ENCODE measurements around the gene GOLGA8B.
"Not testable (repeated sequence)": the region's sequence is repeated elsewhere in the genome, so short reads cannot be mapped to it uniquely, and the experiment has no call there.

GOLGA8B gene

DNA sequence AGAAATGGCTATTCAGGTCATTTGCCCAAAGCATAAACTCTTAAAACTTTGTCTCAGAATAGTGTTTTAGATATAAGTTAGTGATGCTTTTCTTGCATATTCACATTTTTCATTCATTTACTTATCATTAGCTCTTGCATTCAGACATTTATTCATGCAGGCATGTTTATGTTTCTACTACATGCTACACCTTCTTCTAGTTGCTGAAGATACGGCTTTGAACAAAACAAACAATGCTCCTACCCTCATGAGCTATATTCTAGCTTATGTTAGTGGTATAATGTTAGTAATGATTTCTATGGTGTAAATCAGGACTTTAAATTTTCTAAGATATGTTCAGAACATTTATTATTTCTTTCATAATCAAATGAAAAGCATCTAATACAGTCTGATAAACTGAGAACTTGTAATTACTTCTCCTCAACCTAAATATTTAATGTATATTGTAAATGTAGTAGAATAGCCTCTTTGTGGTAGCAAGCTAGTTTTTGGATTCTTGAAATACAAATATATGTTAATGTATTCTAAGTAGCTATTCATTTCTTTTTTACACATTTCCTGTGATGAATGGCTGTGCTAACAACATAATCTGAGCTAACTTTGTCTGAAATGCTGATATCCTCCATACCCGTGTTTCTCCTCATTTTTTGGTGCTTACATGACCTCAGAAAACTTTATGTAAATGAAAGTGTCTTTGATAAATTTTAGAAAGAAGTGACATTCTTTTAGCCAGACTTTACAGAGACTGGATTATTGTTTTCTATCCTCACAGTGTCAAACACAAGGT is 15.5 kb upstream of the GOLGA8B start:
- no peak for DNase-seq (ENCODE audit: low read depth in 2 of 2)

DNA sequence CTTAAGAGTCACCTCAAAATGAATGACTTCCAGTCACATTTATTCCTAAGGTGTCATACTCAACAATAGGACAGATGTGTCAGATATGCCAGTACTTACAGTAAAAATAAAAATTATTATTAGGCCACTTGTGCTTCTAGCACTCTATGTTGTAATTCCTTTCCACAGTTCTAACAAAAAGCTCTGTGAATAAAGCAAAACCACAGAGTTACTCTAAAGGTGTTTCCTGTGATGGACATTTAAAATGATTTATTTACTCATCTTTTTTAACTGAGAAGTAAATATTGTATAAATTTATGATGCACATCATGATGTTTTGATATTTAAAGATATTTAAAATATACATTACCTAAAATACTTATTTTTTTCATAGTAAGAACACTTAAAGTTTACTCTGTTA is 13.9 kb upstream of the GOLGA8B start:
- DNase-seq (ENCODE audit: low read depth in 2 of 2), result no peak

DNA sequence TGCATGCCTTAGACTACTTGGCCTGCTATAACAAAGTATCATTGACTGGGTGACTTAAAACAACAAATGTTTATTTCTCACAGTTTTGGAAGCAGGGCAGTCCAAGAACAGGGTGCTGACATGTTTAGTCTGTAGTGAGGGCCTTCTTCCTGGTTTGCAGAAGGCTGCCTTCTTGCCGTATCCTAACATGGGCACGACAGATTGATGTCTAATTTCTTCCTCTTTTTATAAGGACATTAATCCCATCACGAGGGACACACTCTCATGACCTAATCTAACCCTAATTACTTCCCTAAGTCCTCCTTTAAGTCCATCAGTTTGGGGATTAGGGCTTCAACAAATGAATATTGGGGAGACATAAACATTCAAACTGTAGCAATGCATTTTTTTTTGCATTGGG is 10.9 kb upstream of the GOLGA8B start:
- DNase-seq (ENCODE audit: low read depth in 2 of 2), result no peak

DNA sequence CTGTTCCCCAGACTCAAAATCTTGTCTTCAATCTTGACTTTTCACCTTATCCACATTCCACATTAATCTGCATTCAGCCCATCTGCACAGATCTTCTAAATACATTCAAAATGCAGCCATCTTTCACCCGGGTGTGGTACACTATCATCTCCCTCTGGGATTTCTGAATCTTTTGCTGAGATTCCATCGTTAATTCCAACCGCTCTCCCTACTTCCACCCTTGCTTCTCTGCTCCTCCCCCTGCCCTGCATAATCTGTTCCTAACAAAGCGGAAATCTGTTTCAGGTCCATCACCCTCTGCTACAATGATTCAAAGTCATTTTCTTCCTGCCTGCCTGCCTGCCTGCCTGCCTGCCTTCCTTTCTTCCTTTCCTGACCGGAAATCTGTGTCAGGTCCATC is 7.9 kb upstream of the GOLGA8B start:
- DNase-seq (ENCODE audit: low read depth in 2 of 2), result no peak

DNA sequence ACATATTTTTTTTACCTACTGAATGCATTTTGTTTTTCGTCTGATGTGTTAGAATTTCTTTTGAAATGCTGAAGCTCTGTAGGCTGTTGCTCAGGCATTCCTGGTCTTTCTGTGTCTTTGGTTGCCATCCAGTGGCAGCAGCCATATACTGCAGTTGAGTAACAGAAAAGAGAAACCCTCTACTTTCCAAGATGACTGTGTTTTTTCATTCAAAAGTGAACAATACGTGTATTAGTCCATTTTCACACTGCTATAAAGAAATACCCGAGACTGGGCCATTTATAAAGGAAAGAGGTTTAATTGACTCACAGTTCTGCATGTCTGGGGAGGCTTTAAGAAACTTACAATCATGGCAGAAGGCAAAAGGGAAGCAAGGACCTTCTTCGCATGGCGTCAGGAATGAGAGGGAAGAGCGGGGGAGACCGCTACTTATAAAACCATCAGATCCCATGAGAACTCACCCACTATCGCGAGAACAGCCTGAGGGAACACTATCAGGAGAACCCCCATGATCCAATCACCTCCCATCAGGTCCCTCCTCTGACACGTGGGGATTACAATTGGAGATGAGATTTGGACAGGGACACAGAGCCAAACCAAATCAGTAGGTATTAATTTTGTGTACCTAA is 4.7 kb upstream of the GOLGA8B start:
- no peak for DNase-seq (ENCODE audit: low read depth in 2 of 2)

DNA sequence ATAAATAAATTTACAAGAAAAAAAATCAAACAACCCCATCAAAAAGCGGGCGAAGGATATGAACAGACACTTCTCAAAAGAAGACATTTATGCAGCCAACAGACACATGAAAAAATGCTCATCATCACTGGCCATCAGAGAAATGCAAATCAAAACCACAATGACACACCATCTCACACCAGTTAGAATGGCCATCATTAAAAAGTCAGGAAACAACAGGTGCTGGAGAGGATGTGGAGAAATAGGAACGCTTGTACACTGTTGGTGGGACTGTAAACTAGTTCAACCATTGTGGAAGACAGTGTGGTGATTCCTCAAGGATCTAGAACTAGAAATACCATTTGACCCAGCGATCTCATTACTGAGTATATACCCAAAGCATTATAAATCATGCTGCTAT is 2.5 kb upstream of the GOLGA8B start:
- DNase-seq (ENCODE audit: low read depth in 2 of 2), result not testable (repeated sequence)

DNA sequence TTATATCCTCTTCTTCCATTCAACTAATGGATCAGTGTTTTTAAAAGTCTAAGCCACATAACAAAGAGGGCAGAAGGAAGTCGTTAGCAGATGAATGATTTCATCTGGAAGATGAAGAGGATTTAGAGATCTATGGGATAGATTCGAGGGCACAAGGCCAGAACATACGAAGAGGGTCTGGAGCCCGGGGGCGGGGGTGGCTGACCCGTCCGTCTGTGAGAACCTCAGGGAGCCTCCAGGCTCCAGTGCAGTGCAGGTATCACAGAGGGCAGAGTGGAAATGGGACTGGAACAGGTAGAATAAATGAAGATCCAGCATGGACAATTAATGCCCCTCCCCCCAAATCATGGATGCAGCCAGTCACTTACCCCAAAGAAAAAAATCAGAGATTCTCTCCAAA is 1.5 kb upstream of the GOLGA8B start:
- DNase-seq (ENCODE audit: low read depth in 2 of 2), result no peak

DNA sequence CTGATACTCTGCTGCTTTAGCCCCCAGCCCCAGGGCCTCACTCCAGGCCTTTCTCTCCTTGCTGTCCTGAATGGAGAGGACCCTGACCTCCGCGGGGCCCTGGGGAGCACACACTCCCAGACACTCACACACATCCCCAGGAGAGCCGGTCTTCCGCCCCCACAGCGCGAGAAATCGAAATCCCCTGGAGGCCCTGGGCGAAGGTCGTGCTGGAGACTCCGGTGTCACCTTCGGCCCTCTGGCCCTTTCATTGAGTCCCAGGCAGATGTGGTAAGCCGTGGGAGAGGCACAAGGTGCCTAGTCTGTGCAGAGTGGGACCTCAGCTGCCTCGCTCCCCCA is 848 bp upstream of the GOLGA8B start:
- no peak for DNase-seq (ENCODE audit: low read depth in 2 of 2)

DNA sequence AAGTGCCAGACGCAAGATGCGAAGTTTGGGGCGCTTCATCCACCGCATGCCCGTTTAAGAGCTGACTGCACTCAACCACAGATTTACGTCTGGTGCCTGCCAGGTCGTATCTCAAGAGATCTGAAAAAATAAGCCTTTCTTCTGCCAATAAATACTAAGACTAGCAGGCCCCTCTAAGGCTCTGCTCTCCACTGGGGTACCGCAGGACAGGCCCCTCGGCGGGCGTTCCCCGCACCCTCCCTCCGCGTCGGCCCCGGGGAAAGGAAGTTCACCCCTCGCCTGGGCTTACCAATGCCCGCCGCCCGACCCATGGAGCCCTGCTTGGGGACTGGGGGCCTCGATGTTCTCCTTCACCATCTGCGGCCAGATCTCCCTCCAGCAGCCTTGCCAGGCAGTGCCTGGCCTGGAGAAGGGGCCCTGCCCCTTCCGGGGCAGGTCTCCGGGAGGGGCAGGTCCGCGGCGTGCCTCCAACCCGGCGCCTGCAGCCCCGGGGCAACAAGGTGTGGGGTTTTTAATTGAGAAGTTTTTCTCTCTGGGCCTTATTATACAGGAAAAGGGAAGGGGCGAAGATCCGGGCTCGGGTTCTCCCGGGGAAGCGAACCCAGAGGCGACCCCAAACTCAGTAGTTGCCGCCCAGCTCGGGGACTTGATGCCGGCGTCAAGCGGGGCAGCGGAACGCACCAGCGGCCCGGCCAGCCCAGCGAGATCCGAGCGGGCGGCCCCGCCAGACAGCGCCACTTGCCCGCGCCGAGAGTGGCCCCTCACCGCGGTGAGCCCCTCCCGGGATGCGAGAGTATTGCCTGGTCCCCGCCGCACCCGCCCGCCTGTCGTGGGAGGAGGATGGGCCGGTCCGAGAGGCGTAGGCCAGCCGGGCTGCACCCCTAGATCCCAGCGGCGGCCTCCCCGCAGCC is 735 bp downstream of the GOLGA8B start:
- no peak for DNase-seq (ENCODE audit: low read depth in 2 of 2)

DNA sequence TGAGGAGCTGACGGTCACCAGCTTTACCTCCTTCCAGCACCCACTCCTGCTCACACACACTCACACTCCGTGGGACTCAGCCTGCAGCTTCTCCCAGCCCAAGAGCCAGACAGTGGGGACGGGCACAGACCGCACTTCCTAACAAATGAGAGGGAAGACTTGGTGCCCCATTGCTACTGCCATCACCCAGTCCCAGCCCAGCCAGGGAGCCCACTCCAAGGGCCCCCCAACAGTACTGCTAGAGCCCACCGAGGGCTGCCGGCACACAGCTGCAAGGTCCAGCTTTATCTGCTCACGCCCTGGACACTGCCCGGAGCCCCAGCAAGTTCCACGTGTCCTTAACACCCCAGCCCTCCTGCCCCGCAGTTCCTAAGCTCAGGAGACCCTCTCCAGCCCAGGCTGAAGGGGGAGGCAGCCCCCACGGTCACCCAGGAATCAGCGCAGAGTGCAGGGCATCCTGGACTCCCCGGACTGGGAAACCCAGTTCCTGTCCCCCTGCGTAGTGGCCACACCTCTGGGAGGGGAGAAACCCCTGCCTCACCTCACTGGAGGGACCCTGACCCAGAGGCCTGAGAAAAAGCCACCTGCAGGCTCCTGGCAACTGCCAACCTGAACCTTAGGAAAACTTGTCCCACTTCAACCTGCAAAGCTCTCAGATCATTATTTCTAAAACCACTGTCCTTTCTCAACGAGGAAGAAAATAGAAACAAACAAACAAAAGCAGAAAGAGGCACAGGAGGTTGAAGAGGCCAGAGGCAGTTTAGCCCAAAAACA is 1.6 kb downstream of the GOLGA8B start:
- not testable (repeated sequence) for DNase-seq (ENCODE audit: low read depth in 2 of 2)

DNA sequence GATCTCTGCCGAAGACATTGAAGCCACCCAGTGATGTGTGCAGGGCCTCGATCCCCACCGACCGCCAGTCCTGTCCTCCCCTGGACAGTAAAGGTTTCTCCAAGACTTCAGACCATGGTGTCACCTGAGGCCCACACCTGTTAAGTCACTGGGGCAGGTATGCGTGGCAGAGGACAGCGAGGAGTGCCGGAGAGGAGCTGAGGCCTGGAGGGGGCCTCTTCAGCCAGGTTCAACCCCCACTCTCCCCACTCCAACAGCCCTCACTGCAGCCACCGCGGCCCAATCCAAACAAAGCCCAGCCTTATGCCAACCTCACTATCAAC is 2.4 kb downstream of the GOLGA8B start:
- DNase-seq (ENCODE audit: low read depth in 2 of 2), result no peak

DNA sequence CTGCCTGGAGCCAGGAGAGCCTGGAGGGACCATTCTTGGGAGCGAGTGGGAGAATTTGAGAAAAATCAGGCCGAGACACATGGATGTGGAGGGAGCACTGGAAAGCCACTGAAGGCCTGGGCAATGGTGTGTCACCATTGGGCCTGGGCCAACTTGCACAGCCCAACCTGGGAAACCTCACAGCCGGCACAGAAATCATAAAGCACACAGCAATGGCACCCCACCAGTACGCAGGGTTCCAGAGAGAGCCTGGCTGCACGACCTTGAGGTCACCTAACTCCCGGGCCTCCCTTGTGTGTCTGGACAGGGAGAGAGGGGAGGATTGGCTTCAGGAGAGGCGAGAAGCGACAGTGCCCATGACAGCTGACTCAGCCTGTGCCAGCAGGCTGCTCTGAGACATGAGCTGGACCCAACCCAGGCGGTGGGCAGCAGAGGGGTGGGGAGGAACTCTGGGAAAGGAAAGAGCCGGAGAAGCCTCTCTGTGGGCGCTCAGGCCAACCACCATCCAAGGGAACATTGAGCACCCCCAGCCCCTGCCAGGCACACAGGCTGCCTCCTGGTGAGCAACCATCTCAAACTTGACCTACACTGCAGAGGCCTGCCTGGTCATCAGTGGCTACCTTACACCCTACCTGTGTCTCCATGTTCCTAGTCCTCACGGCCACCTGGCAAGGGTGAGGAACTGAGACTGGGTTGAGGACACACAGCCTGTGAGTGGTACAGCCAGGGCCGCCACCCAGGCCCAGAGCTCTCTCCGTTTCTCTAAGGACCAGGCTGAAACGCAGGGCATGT is 3.0 kb downstream of the GOLGA8B start:
- not testable (repeated sequence) for DNase-seq (ENCODE audit: low read depth in 2 of 2)

DNA sequence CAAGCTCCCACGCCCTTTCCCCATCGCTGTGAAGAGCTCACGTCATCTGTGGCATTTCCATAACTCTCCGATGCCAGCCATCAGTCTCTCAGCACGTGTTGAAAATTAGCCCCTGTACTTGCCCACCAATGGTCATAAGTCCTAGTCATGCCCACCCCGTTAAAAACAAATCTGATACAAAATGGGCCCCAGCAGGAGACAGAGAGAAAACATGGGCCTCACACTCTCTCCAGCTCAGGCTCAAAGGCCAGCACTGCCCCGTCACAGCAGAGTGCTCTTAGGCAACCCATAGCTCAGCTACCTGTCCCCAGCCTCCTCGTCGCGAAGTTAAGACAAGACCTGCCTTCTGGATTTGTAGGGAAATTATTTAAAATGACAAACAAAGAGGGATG is 5.2 kb downstream of the GOLGA8B start:
- no peak for DNase-seq (ENCODE audit: low read depth in 2 of 2)

DNA sequence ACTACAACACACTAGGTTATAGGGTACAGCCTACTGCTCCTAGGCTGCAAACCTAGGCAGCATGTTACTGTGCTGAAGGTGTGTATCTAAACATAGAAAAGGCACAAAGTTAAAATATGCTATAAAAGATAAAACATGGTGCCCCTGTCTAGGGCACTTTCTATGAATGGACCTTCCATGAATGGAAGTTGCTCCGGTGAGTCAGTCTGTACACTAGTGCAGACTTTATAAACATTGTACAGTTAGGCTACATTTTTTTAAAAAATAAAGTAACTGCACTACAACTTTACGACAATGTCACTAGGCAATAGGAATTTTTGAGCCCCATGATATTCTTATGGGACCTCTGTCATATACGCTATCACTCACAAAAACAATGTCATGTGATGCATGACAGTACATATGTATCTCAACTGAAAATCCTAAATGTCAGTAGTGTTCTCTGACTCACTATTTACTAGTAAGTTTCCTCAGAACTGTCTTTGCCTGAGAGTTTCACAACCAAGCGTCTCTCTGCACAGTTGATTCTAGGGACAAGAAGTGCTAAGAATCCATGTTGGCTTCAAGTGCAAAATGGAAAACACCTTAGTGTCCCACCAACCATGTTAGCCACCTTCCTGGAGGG is 5.7 kb downstream of the GOLGA8B start:
- not testable (repeated sequence) for DNase-seq (ENCODE audit: low read depth in 2 of 2)

DNA sequence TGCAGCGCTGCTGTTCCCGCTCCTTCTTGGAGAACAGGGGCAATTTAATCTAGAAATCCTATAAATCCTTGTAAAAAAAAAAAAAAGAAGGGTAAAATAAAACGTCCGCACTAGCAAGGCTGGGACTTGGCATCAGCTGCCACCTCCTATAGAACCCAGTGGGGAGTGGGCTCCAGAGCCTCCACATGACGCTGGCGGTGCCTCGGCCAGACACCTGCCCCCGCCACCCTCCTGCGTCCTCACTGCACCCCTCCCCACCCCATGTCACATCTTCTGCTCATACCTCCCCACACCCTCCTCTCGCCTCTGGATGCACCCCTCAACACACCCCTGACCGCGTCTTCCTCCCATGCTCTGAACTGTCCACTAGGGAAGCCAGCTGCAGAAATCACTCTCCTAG is 8.4 kb downstream of the GOLGA8B start:
- DNase-seq (ENCODE audit: low read depth in 2 of 2), result not testable (repeated sequence)

DNA sequence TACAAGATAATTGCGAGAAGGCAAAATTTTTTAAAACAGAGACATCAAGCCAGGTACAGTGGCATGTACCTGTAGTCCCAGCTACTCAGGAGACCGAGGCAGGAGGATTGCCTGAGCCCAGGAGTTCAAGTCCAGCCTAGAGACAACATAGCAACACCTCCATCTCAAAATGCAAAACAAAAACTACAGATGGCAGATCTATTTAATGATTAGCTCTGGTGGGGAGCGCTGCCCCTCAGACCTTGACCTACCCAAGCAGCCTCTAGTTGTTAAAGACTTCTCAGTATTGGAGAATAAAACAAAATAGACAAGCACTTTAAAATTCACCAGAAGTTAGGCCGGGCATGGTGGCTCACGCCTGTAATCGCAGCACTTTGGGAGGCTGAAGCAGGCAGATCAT is 10.5 kb downstream of the GOLGA8B start:
- not testable (repeated sequence) for DNase-seq (ENCODE audit: low read depth in 2 of 2)

DNA sequence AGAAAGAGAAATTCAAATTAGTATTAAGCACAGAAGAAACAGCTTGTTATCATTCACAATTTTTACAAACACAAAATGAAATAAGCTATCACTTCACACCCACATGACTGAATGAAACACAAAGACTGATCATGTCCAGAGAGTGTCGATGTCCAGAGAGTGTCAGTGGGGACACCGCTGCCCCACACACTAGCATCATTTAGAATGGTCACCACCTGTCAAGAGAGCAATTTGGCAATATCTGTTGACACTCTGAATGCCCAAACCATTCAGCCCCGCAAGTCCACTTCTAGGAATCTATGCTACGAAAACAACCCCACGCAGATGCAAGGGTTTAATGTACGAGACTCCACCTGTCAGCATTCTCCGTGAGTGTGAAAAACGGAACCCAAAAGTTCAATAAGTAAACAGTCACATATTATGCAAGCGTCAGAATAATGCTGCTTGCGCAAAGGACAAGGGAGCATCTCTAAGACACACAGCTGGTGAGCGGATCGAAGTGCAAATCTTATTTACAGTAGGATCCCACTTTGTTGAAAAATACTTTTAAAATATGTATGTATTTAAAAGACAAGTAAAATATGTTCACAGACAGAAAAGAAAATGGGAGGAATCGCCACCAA is 11.3 kb downstream of the GOLGA8B start:
- not testable (repeated sequence) for DNase-seq (ENCODE audit: low read depth in 2 of 2)

DNA sequence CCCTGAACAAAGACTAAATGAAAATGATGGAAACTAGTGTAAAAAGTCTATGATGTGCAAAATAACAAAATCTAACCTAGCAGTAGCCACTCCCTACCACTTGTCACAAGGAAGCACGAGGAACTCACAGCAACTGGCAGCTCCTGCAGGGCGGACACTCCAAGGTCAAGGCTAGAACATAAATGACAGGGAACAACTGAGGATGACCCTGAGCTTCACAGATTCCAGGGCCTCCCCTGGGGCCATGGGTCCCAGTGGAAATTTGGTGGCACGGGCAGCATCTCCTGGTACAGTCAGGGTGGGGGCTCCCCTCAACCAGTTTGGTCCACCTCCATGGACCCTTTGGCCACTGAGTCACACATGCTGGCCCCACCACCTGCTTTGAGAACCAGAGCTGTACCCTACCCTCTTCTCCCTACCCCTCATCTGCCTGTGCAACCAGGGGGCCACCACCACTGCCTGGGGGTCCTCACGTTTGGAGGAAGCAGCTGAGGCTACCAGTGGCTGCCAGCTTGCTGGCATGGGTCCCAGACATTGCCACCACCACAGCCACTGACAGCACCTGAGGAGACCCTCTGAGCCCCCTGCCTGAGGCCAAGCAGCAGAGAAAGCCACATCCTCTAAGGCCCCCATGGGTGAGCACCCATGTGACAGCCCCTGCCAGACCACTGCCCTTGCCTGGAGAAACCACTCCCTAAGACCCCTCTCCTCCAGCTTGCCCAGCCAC is 13.6 kb downstream of the GOLGA8B start:
- not testable (repeated sequence) for DNase-seq (ENCODE audit: low read depth in 2 of 2)

DNA sequence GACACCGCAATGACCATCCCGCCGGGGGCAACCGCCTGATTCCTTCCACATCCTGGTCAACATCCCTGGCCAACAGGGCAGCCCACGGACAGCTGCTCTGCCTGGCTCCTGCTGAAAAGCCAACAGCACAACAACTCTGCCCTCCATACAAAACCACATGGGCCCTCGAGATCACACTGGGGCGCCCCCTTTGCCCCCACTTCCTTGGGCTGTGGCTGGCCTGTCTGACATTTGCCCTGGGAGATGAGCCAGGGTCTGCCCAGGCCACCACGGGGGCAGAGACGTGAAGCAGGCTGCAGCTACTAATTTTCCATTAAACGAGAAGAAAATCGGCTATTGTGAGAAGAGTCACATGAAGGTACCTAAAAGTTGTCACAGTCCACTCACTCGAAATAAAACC is 16.3 kb downstream of the GOLGA8B start:
- DNase-seq (ENCODE audit: low read depth in 2 of 2), result not testable (repeated sequence)

DNA sequence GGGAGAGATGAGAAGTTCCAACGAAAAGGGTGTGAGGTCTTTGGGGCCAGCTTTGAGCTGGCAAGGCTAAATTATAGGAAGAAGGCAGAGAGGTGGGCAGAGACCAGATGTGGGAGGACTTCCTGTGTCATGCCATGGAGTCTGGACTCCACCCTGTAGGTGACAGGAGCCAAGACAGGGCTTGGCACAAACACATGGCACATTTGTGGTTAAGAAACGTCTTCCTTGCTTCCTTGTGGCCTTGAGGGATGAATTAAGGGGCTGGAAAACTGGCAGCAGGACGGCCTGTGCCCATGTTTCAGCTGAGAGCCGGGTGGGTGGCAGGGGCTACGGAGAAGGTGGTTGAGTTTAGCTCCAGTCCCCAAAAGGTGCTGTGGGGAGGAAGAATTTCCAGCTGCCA is 18.7 kb downstream of the GOLGA8B start:
- not testable (repeated sequence) for DNase-seq (ENCODE audit: low read depth in 2 of 2)
